ENCODE results near the gene NTM.
"Not testable (repeated sequence)": the region's sequence is repeated elsewhere in the genome, so short reads cannot be mapped to it uniquely, and the experiment has no call there.

Gene NTM

GRCh38 chr11:131464461-131464860 is 94.0 kb downstream of the NTM start:
- DNase-seq = no peak

- no peak for DNase-seq
Measured at GRCh38 chr11:131465039-131465438, 94.6 kb downstream of the NTM start.

- no peak for DNase-seq
Measured at GRCh38 chr11:131465746-131466145, 95.3 kb downstream of the NTM start.

GRCh38 chr11:131467645-131468394 is 97.4 kb downstream of the NTM start:
- DNase-seq = no peak

GRCh38 chr11:131468565-131468964 is 98.2 kb downstream of the NTM start:
- no peak for DNase-seq

GRCh38 chr11:131470216-131470925 is 100.0 kb downstream of the NTM start:
- DNase-seq = no peak

GRCh38 chr11:131471976-131472375 is 101.6 kb downstream of the NTM start:
- no peak for DNase-seq

GRCh38 chr11:131474947-131475346 is 104.5 kb downstream of the NTM start:
- DNase-seq = no peak

- DNase-seq = no peak
Measured at GRCh38 chr11:131476266-131476665, 105.9 kb downstream of the NTM start.

- DNase-seq = no peak
Measured at GRCh38 chr11:131478341-131478740, 107.9 kb downstream of the NTM start.

- no peak for DNase-seq
Measured at GRCh38 chr11:131481303-131481702, 110.9 kb downstream of the NTM start.

GRCh38 chr11:131481971-131482370 is 111.6 kb downstream of the NTM start:
- no peak for DNase-seq

GRCh38 chr11:131483453-131483852 is 113.0 kb downstream of the NTM start:
- DNase-seq = no peak

- DNase-seq = no peak
Measured at GRCh38 chr11:131483877-131484276, 113.5 kb downstream of the NTM start.

- no peak for DNase-seq
Measured at GRCh38 chr11:131486100-131486499, 115.7 kb downstream of the NTM start.

- DNase-seq = no peak
Measured at GRCh38 chr11:131486937-131487635, 116.7 kb downstream of the NTM start.

GRCh38 chr11:131488238-131488637 is 117.8 kb downstream of the NTM start:
- no peak for DNase-seq

- DNase-seq = no peak
Measured at GRCh38 chr11:131491503-131491902, 121.1 kb downstream of the NTM start.

GRCh38 chr11:131495423-131495822 is 125.0 kb downstream of the NTM start:
- no peak for DNase-seq

GRCh38 chr11:131497686-131498085 is 127.3 kb downstream of the NTM start:
- not testable (repeated sequence) for DNase-seq

GRCh38 chr11:131498631-131499160 is 128.3 kb downstream of the NTM start:
- no peak for DNase-seq

- no peak for DNase-seq
Measured at GRCh38 chr11:131499199-131499598, 128.8 kb downstream of the NTM start.

- DNase-seq = no peak
Measured at GRCh38 chr11:131503017-131503416, 132.6 kb downstream of the NTM start.

All from NCI-H1436 (cell line).